Measurements from ENCODE around the gene MRPL16.
A peak's percentile ranks its signal among the peaks of the same experiment; 100 is the strongest.

GRCh38 chr11:59802639-59803176 is 7.9 kb downstream of the MRPL16 start:
- TF ChIP-seq ATF2 (CRISPR knock-in tag; IDR thresholded peaks at IDR 0.05; ENCODE audit: borderline replicate concordance, low read depth) (no peak), NR3C1 (CRISPR knock-in tag; conservative IDR thresholded peaks at IDR 0.05; ENCODE audit: low read depth) (no peak), PRRX2 (CRISPR knock-in tag; IDR thresholded peaks at IDR 0.05) (no peak), FOXJ3 (CRISPR knock-in tag; IDR thresholded peaks at IDR 0.05; ENCODE audit: borderline replicate concordance) (no peak), ELF4 (CRISPR knock-in tag; IDR thresholded peaks at IDR 0.05; ENCODE audit: low read depth) (no peak), ATF3 (CRISPR knock-in tag; conservative IDR thresholded peaks at IDR 0.05) (no peak), ESRRA (CRISPR knock-in tag; IDR thresholded peaks at IDR 0.05; ENCODE audit: borderline replicate concordance) (no peak), SOX15 (CRISPR knock-in tag; IDR thresholded peaks at IDR 0.05) (no peak), ZSCAN18 (CRISPR knock-in tag; IDR thresholded peaks at IDR 0.05) (no peak)
- TF ChIP-seq, protein P1, sequence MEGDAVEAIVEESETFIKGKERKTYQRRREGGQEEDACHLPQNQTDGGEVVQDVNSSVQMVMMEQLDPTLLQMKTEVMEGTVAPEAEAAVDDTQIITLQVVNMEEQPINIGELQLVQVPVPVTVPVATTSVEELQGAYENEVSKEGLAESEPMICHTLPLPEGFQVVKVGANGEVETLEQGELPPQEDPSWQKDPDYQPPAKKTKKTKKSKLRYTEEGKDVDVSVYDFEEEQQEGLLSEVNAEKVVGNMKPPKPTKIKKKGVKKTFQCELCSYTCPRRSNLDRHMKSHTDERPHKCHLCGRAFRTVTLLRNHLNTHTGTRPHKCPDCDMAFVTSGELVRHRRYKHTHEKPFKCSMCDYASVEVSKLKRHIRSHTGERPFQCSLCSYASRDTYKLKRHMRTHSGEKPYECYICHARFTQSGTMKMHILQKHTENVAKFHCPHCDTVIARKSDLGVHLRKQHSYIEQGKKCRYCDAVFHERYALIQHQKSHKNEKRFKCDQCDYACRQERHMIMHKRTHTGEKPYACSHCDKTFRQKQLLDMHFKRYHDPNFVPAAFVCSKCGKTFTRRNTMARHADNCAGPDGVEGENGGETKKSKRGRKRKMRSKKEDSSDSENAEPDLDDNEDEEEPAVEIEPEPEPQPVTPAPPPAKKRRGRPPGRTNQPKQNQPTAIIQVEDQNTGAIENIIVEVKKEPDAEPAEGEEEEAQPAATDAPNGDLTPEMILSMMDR (IDR thresholded peaks at IDR 0.05) = peak; percentile 23; the same call in 1 of the 2 replicates
- TF ChIP-seq, protein P2, sequence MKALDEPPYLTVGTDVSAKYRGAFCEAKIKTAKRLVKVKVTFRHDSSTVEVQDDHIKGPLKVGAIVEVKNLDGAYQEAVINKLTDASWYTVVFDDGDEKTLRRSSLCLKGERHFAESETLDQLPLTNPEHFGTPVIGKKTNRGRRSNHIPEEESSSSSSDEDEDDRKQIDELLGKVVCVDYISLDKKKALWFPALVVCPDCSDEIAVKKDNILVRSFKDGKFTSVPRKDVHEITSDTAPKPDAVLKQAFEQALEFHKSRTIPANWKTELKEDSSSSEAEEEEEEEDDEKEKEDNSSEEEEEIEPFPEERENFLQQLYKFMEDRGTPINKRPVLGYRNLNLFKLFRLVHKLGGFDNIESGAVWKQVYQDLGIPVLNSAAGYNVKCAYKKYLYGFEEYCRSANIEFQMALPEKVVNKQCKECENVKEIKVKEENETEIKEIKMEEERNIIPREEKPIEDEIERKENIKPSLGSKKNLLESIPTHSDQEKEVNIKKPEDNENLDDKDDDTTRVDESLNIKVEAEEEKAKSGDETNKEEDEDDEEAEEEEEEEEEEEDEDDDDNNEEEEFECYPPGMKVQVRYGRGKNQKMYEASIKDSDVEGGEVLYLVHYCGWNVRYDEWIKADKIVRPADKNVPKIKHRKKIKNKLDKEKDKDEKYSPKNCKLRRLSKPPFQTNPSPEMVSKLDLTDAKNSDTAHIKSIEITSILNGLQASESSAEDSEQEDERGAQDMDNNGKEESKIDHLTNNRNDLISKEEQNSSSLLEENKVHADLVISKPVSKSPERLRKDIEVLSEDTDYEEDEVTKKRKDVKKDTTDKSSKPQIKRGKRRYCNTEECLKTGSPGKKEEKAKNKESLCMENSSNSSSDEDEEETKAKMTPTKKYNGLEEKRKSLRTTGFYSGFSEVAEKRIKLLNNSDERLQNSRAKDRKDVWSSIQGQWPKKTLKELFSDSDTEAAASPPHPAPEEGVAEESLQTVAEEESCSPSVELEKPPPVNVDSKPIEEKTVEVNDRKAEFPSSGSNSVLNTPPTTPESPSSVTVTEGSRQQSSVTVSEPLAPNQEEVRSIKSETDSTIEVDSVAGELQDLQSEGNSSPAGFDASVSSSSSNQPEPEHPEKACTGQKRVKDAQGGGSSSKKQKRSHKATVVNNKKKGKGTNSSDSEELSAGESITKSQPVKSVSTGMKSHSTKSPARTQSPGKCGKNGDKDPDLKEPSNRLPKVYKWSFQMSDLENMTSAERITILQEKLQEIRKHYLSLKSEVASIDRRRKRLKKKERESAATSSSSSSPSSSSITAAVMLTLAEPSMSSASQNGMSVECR (CRISPR knock-in tag; IDR thresholded peaks at IDR 0.05; ENCODE audit: borderline replicate concordance) = no peak
- TF ChIP-seq, protein P3, sequence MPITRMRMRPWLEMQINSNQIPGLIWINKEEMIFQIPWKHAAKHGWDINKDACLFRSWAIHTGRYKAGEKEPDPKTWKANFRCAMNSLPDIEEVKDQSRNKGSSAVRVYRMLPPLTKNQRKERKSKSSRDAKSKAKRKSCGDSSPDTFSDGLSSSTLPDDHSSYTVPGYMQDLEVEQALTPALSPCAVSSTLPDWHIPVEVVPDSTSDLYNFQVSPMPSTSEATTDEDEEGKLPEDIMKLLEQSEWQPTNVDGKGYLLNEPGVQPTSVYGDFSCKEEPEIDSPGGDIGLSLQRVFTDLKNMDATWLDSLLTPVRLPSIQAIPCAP (CRISPR knock-in tag; IDR thresholded peaks at IDR 0.05) = no peak
